NCI-H1092 (cell line): ENCODE data around the gene HS6ST3.

ENCODE experiments used
- DNase-seq: peaks from one replicate; lab custom pipeline; 2025; lab: John Stamatoyannopoulos, UW

Gene HS6ST3

GRCh38 chr13:96652506-96652905, 562.6 kb downstream of the HS6ST3 start:
- DNase-seq = no peak

GRCh38 chr13:96661612-96662011, 571.7 kb downstream of the HS6ST3 start:
- no peak for DNase-seq

- DNase-seq = no peak
These were observed 572.1 kb downstream of the HS6ST3 start for GRCh38 chr13:96662036-96662435.

GRCh38 chr13:96667294-96668018, 577.5 kb downstream of the HS6ST3 start:
- no peak for DNase-seq

GRCh38 chr13:96671073-96671472, 581.2 kb downstream of the HS6ST3 start:
- no peak for DNase-seq

GRCh38 chr13:96672016-96672415, 582.1 kb downstream of the HS6ST3 start:
- DNase-seq = no peak

GRCh38 chr13:96673825-96674224, 583.9 kb downstream of the HS6ST3 start:
- no peak for DNase-seq

- no peak for DNase-seq
These were observed 587.1 kb downstream of the HS6ST3 start for GRCh38 chr13:96677029-96677428.

GRCh38 chr13:96678801-96679200, 588.9 kb downstream of the HS6ST3 start:
- no peak for DNase-seq

- no peak for DNase-seq
These were observed 591.0 kb downstream of the HS6ST3 start for GRCh38 chr13:96680898-96681297.

- DNase-seq = no peak
These were observed 591.9 kb downstream of the HS6ST3 start for GRCh38 chr13:96681766-96682165.

GRCh38 chr13:96684469-96684868, 594.6 kb downstream of the HS6ST3 start:
- no peak for DNase-seq

- no peak for DNase-seq
These were observed 595.0 kb downstream of the HS6ST3 start for GRCh38 chr13:96684907-96685306.

GRCh38 chr13:96686286-96686685, 596.4 kb downstream of the HS6ST3 start:
- no peak for DNase-seq

- DNase-seq = no peak
These were observed 597.3 kb downstream of the HS6ST3 start for GRCh38 chr13:96687191-96687590.

- DNase-seq = no peak
These were observed 601.1 kb downstream of the HS6ST3 start for GRCh38 chr13:96690998-96691397.

GRCh38 chr13:96696389-96696900, 606.5 kb downstream of the HS6ST3 start:
- DNase-seq = no peak

GRCh38 chr13:96700657-96701056, 610.8 kb downstream of the HS6ST3 start:
- DNase-seq = no peak

GRCh38 chr13:96707146-96707545, 617.2 kb downstream of the HS6ST3 start:
- DNase-seq = no peak

- no peak for DNase-seq
These were observed 620.4 kb downstream of the HS6ST3 start for GRCh38 chr13:96710166-96710862.

- no peak for DNase-seq
These were observed 630.5 kb downstream of the HS6ST3 start for GRCh38 chr13:96720446-96720845.

- no peak for DNase-seq
These were observed 636.7 kb downstream of the HS6ST3 start for GRCh38 chr13:96726651-96727050.

GRCh38 chr13:96728463-96728862, 638.6 kb downstream of the HS6ST3 start:
- DNase-seq = no peak
